SK-N-SH (cell line): ENCODE data around the gene CHST15. TPM values are rescaled to one million over a fixed set of nuclear protein-coding genes. Genes with fewer than 3 reads are reported as not detected.

Experiments used
- CTCF ChIA-PET: fragments of 300-600, 350-600 bp; formaldehyde crosslinking; extraction: SDS; loops from one replicate; lab custom pipeline; 2021; lab: Yijun Ruan, JAX
- POLR2A ChIA-PET: fragments of 350-600 bp; sonication (Branson Sonifier 250); formaldehyde crosslinking; extraction: SDS; loops from one replicate; lab custom pipeline; 2020; ENCODE audit warnings: antibody characterized with exemption, inconsistent platforms; lab: Yijun Ruan, JAX
- DNase-seq: peaks from one replicate; pipeline ENCODE4 v3.0.0; 2012
- H2AFZ ChIP-seq: fragments of 200-600 bp; sonication (generic); 2 replicates; pipeline ENCODE4 v1.8.1; 2016; ENCODE audit warnings: antibody characterized with exemption, mild to moderate bottlenecking, low read depth
- H3F3A ChIP-seq: fragments of 200-600 bp; sonication (generic); replicated peaks from 2 replicates; pipeline ENCODE3; 2016; ENCODE audit warnings: antibody characterized with exemption, mild to moderate bottlenecking; ENCODE audit not compliant: insufficient read depth
- H3K27ac ChIP-seq, 2 experiments: fragments of 200-500 bp in 1 of 2; fragments of 200-600 bp in 1 of 2; sonication (Bioruptor generic) in 1 of 2; sonication (generic), shearing (Covaris generic) in 1 of 2; 2 replicates each; pipeline versions ENCODE4 v1.5.1 to v1.6.1; 2014 to 2016; ENCODE audit warnings: low read depth in 2 of 2, inconsistent platforms in 1 of 2, low read length in 1 of 2, mild to moderate bottlenecking in 1 of 2, mixed read lengths in 1 of 2
- H3K27me3 ChIP-seq: fragments of 200-600 bp; sonication (generic), shearing (Covaris generic); 2 replicates; pipeline ENCODE4 v1.6.1; 2016; ENCODE audit warnings: mixed run types; ENCODE audit not compliant: insufficient read depth
- H3K36me3 ChIP-seq, 2 experiments: fragments of 200-500 bp in 1 of 2; fragments of 200-600 bp in 1 of 2; sonication (Bioruptor generic) in 1 of 2; sonication (generic) in 1 of 2; replicated peaks in 1 of 2; 2 replicates each; pipeline versions ENCODE3 to v1.5.1; 2014 to 2016; ENCODE audit warnings: low read length in 1 of 2, mild to moderate bottlenecking in 1 of 2; ENCODE audit not compliant: insufficient read depth in 2 of 2, control insufficient read depth in 1 of 2
- H3K4me1 ChIP-seq, 2 experiments: fragments of 200-500 bp in 1 of 2; fragments of 200-600 bp in 1 of 2; sonication (Bioruptor generic) in 1 of 2; sonication (generic), shearing (Covaris generic) in 1 of 2; 2 replicates each; pipeline versions ENCODE4 v1.5.1 to v1.6.1; 2014 to 2016; ENCODE audit warnings: low read depth in 1 of 2, low read length in 1 of 2, mixed run types in 1 of 2; ENCODE audit not compliant: insufficient read depth in 2 of 2, control insufficient read depth in 1 of 2
- H3K4me2 ChIP-seq: fragments of 200-600 bp; sonication (generic), shearing (Covaris generic); 2 replicates; pipeline ENCODE4 v1.6.1; 2017; ENCODE audit warnings: mixed run types
- H3K4me3 ChIP-seq, 2 experiments: fragments of 200-500 bp in 1 of 2; fragments of 200-600 bp in 1 of 2; sonication (Bioruptor generic) in 1 of 2; sonication (generic), shearing (Covaris generic) in 1 of 2; 2 replicates each; pipeline versions ENCODE4 v1.5.1 to v1.8.1; 2014 to 2016; ENCODE audit warnings: low read depth in 2 of 2, inconsistent platforms in 1 of 2, low read length in 1 of 2, mild to moderate bottlenecking in 1 of 2, mixed read lengths in 1 of 2, moderate library complexity in 1 of 2
- H3K79me2 ChIP-seq: fragments of 200-600 bp; sonication (generic); 2 replicates; pipeline ENCODE4 v1.8.1; 2017; ENCODE audit warnings: mild to moderate bottlenecking; ENCODE audit not compliant: insufficient read depth
- H3K9ac ChIP-seq: fragments of 200-600 bp; sonication (generic); 2 replicates; pipeline ENCODE4 v1.6.1; 2017; ENCODE audit warnings: mixed run types
- H3K9me2 ChIP-seq: fragments of 200-600 bp; sonication (generic); 2 replicates; pipeline ENCODE4 v1.6.1; 2017; ENCODE audit warnings: mixed run types
- H3K9me3 ChIP-seq: fragments of 200-600 bp; sonication (generic); 2 replicates; pipeline ENCODE4 v1.6.1; 2017; ENCODE audit warnings: mixed run types, mild to moderate bottlenecking, moderate library complexity
- H4K20me1 ChIP-seq: fragments of 200-600 bp; sonication (generic); 2 replicates; pipeline ENCODE4 v1.6.1; 2017; ENCODE audit warnings: mild to moderate bottlenecking, mixed run types; ENCODE audit not compliant: insufficient read depth
- EP300 ChIP-seq, 2 experiments: IDR thresholded peaks; 2 replicates each; pipeline versions ENCODE4 v1.4.0 to v1.6.1; 2012; ENCODE audit warnings: borderline replicate concordance in 1 of 2, low read depth in 1 of 2, low read length in 1 of 2
- GATA2 ChIP-seq: sonication (generic); formaldehyde crosslinking; IDR thresholded peaks from 2 replicates; pipeline ENCODE4 v1.5.0; 2020; ENCODE audit warnings: mild to moderate bottlenecking, missing genetic modification reagents
- JUND ChIP-seq: IDR thresholded peaks from 2 replicates; pipeline ENCODE4 v1.4.0; 2012
- MEF2A ChIP-seq: IDR thresholded peaks from 2 replicates; pipeline ENCODE4 v1.4.0; 2012; ENCODE audit warnings: low read depth, borderline replicate concordance
- NFIC ChIP-seq: IDR thresholded peaks from 2 replicates; pipeline ENCODE4 v1.4.0; 2012; ENCODE audit warnings: borderline replicate concordance
- RXRA ChIP-seq: IDR thresholded peaks from 2 replicates; pipeline ENCODE4 v1.4.0; 2012; ENCODE audit warnings: low read depth, mild to moderate bottlenecking, borderline replicate concordance
- SIN3A ChIP-seq: IDR thresholded peaks from 2 replicates; pipeline ENCODE4 v1.6.1; 2012; ENCODE audit warnings: low read depth, mild to moderate bottlenecking, low read length, moderate library complexity, borderline replicate concordance
- WGBS: methylation state at CpG from one replicate; pipeline ENCODE4 v1.1.6; 2017; ENCODE audit warnings: low lambda C conversion rate; 5-methylcytosine and 5-hydroxymethylcytosine counted together
- polyA plus RNA-seq, 3 experiments: library from polyadenylated mRNA; depleted of rRNA; stranded (reverse); fragments of >200 nt; gene quantifications; 2 replicates each; pipeline ENCODE4 v1.2.3, GENCODE V29; 2012
- TF ChIP-seq, protein P1 (sequence below): fragments of 150-350 bp; IDR thresholded peaks from 2 replicates; pipeline ENCODE4 v1.6.1; 2016; ENCODE audit warnings: mild to moderate bottlenecking, low read depth, low read length
- TF ChIP-seq, protein P2 (sequence below): fragments of 150-350 bp; IDR thresholded peaks from 2 replicates; pipeline ENCODE4 v1.6.1; 2017; ENCODE audit warnings: antibody characterized with exemption, low read length, low read depth, borderline replicate concordance

The CHST15 gene
- polyA plus RNA-seq, 1 of the 3 experiments (the other 2 are of a cell fraction): 0.02 TPM

DNA sequence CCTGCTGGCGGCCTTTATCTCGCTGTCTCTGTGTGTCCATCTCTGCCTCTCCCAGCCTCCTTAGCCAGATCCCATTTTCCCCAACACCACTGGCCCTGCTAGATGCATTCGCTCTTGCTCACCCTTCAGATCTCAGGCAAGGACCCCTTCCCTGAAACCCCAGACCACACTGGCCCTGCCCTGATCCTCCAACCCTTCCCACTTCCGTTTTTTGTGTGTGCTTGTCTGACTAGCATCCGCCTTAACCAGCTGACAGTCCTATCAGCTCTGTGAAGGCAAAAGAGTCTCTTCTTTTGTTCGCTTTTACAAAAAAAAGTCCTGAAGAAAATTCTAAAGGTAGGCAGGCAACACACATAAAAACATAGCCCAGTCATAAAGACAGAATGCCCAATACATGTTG lies 28.7 kb downstream of the CHST15 start:
- H3K4me2 ChIP-seq: no peak overlapping the region
- TF ChIP-seq NFIC: no peak
- POLR2A ChIA-PET: no interaction called here

DNA sequence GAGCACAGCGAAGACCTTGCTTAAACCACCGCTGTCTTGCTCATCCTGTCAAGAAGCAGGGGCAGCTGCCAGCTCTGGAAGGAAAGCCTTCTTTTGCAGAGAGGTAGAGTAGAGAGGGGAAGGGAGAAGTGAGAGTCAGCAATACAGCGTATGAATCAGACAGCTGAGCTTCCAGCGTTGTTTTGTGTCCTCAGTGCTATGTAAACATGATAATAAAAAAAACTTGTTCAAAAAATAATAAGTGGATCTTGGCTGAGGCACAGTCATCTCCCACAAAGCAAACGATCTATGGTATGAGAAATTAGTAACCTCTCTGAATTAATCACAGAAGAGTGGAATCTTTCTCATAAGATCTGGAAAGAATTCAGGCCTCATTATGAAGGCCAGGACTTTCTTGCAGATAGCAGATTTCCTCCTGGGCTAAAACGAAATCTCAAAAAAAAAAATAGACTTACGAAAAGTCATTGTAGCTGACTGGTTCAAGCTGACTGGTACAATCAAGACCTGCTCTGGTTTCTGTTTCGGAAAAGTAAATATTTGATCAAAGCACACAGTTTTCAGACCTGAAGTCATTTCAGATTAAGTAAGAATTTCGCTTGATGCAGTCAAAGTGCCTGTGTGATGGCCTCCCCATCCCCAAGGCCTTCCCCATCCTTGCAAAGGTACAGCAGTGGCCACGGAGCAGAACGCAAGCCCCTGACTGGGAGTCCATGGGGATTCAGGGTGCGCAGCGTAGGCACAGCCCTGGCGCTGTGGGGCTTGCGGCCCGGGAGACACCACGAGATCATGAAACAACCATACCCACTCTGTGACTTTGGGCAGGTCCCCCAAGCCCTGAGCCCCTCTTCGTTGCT lies 29.4 kb downstream of the CHST15 start:
- Histone ChIP-seq H3K9ac (no peak overlapping the region), H3K4me1 (peaks cover 0 to 10% of the 10 kb centered on the region in 2 experiments; a peak in 1 of 4 replicates), H3K9me3 (no peaks in the 10 kb centered on the region), H3K36me3 (no peaks in the 10 kb centered on the region), H3K9me2 (no peaks in the 10 kb centered on the region), H4K20me1 (no peaks in the 10 kb centered on the region), H2AFZ (no peak overlapping the region), H3K79me2 (no peaks in the 10 kb centered on the region), H3K4me3 (no peak overlapping the region), H3F3A (no peaks in the 10 kb centered on the region), H3K27me3 (no peaks in the 10 kb centered on the region), H3K4me2 (no peak overlapping the region), H3K27ac (no peak overlapping the region)
- DNase-seq: no peak
- WGBS: 35% methylated on average over 10 of the region's 18 CpGs
- TF ChIP-seq, protein P1, sequence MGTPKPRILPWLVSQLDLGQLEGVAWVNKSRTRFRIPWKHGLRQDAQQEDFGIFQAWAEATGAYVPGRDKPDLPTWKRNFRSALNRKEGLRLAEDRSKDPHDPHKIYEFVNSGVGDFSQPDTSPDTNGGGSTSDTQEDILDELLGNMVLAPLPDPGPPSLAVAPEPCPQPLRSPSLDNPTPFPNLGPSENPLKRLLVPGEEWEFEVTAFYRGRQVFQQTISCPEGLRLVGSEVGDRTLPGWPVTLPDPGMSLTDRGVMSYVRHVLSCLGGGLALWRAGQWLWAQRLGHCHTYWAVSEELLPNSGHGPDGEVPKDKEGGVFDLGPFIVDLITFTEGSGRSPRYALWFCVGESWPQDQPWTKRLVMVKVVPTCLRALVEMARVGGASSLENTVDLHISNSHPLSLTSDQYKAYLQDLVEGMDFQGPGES: no peak
- TF ChIP-seq RXRA (no peak), MEF2A (no peak), GATA2 (no peak), JUND (no peak)
- POLR2A ChIA-PET: no interaction called here
- CTCF ChIA-PET: interaction anchor here (1.4 to 2.1 kb wide), 3 partner anchors 21 to 325 kb away, joined by 3 to 6 read pairs (median 4); no protein-coding TSS in a partner anchor

More for the DNA sequence above, 28.7 kb downstream of the CHST15 start:
- Histone ChIP-seq H3K79me2 (no peaks in the 10 kb centered on the region), H3K9me3 (no peaks in the 10 kb centered on the region), H3F3A (no peaks in the 10 kb centered on the region), H4K20me1 (no peaks in the 10 kb centered on the region), H3K9me2 (no peaks in the 10 kb centered on the region), H3K36me3 (no peaks in the 10 kb centered on the region), H3K27ac (no peak overlapping the region), H3K9ac (no peak overlapping the region), H3K27me3 (no peaks in the 10 kb centered on the region), H2AFZ (no peak overlapping the region), H3K4me1 (peaks cover 0 to 10% of the 10 kb centered on the region in 2 experiments; a peak in 1 of 4 replicates), H3K4me3 (no peak overlapping the region)
- CTCF ChIA-PET: no interaction called here
- DNase-seq: no peak
- WGBS: 56% methylated on average over 6 of the region's 6 CpGs

DNA sequence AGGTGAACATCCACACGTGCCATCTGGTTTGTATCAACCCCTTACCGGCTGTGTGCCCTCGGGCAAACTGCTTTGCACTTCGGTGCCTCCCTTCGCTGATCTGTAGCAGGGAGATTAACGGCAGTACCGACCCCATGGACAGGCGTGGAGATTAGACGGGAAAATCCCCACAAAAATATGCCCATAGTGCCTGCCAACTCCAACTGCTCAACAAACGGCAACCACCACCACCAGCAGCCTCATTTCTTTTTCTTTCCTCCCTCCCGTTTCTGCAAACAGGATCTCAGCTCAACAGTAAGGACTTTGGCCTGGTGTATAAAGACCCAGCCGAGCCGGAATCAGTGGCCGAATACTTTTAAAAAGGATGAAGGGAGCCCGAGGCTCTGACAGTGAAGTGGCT lies 31.0 kb downstream of the CHST15 start:
- Histone ChIP-seq H3K4me3 (no peak overlapping the region), H3K27ac (no peak overlapping the region), H3K79me2 (no peaks in the 10 kb centered on the region), H3K4me2 (no peak overlapping the region), H3K9me2 (no peaks in the 10 kb centered on the region), H3K4me1 (peaks cover 0 to 10% of the 10 kb centered on the region in 2 experiments; a peak in 1 of 4 replicates), H3F3A (no peaks in the 10 kb centered on the region), H3K9ac (no peak overlapping the region), H3K27me3 (no peaks in the 10 kb centered on the region), H4K20me1 (no peaks in the 10 kb centered on the region), H3K36me3 (no peaks in the 10 kb centered on the region), H3K9me3 (no peaks in the 10 kb centered on the region), H2AFZ (no peak overlapping the region)
- TF ChIP-seq EP300 (IDR thresholded peaks at IDR 0.05; ENCODE audit: borderline replicate concordance in 1 of 2, low read depth in 1 of 2, low read length in 1 of 2) (peak in 1 of 2 experiments; percentile 31; a peak in 1 of 4 replicates), SIN3A (no peak), GATA2 (peak; percentile 43; the same call in 1 of the 2 replicates)
- TF ChIP-seq, protein P2, sequence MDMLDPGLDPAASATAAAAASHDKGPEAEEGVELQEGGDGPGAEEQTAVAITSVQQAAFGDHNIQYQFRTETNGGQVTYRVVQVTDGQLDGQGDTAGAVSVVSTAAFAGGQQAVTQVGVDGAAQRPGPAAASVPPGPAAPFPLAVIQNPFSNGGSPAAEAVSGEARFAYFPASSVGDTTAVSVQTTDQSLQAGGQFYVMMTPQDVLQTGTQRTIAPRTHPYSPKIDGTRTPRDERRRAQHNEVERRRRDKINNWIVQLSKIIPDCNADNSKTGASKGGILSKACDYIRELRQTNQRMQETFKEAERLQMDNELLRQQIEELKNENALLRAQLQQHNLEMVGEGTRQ: no peak
- CTCF ChIA-PET: interaction anchor here (2.1 kb wide), 1 partner anchor 68 kb away, joined by 6 read pairs; no protein-coding TSS in a partner anchor
- peak; percentile 56 for DNase-seq
- 51% methylated on average over 14 of the region's 15 CpGs for WGBS
- POLR2A ChIA-PET: interaction anchor here (0.7 kb wide), 1 partner anchor 1827 kb away, joined by 3 read pairs; no protein-coding TSS in a partner anchor
